ENCODE data around the gene TYW3. TPM values are rescaled to one million over a fixed set of nuclear protein-coding genes. Genes with fewer than 3 reads are reported as not detected.

The TYW3 gene
- total RNA-seq, 1 experiment from 2014 or later: 32.9 TPM

GRCh38 chr1:74703386-74704182 lies 29.4 kb upstream of the TYW3 start (continued):
- TF ChIP-seq ESRRA (CRISPR knock-in tag; IDR thresholded peaks at IDR 0.05; ENCODE audit: borderline replicate concordance): no peak

DNA sequence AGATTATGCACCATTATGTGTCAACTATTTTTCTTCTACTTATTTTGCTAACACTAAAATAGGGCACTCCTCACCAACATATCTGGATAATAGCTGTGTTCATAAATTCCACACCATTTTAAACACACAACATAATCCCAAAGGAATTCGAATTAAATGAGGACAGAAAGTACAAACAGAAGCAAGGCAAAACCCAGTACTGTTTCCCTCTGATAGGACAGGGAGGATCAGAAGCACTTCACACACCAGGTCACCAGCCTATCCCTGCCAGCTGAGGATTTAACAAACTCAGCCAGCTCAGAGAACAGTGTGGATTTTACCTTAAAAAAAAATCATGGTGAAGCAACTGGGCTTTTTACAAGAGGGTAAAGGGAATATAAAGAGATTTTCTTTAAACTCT lies 20.1 kb upstream of the TYW3 start:
- no peak overlapping the region for H3K27ac Mint-ChIP-seq

More for the DNA sequence above, 20.1 kb upstream of the TYW3 start:
- H3K27me3 Mint-ChIP-seq (ENCODE audit: low read depth): no peaks in the 10 kb centered on the region
- CTCF ChIA-PET: no interaction called here
- TF ChIP-seq, protein P1, sequence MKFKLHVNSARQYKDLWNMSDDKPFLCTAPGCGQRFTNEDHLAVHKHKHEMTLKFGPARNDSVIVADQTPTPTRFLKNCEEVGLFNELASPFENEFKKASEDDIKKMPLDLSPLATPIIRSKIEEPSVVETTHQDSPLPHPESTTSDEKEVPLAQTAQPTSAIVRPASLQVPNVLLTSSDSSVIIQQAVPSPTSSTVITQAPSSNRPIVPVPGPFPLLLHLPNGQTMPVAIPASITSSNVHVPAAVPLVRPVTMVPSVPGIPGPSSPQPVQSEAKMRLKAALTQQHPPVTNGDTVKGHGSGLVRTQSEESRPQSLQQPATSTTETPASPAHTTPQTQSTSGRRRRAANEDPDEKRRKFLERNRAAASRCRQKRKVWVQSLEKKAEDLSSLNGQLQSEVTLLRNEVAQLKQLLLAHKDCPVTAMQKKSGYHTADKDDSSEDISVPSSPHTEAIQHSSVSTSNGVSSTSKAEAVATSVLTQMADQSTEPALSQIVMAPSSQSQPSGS (CRISPR knock-in tag; IDR thresholded peaks at IDR 0.05; ENCODE audit: borderline replicate concordance, low read depth): no peak
- TF ChIP-seq MAX (CRISPR knock-in tag; IDR thresholded peaks at IDR 0.05) (no peak), ZNF232 (CRISPR knock-in tag; IDR thresholded peaks at IDR 0.05) (no peak), AR (CRISPR knock-in tag; IDR thresholded peaks at IDR 0.05) (no peak), NFATC4 (CRISPR knock-in tag; IDR thresholded peaks at IDR 0.05) (no peak), RELA (CRISPR knock-in tag; IDR thresholded peaks at IDR 0.05; ENCODE audit: borderline replicate concordance) (no peak), SP1 (CRISPR knock-in tag; conservative IDR thresholded peaks at IDR 0.05) (no peak), PRDM15 (CRISPR knock-in tag; IDR thresholded peaks at IDR 0.05) (no peak), EMX1 (CRISPR knock-in tag; IDR thresholded peaks at IDR 0.05) (no peak)
- TF ChIP-seq, protein P2, sequence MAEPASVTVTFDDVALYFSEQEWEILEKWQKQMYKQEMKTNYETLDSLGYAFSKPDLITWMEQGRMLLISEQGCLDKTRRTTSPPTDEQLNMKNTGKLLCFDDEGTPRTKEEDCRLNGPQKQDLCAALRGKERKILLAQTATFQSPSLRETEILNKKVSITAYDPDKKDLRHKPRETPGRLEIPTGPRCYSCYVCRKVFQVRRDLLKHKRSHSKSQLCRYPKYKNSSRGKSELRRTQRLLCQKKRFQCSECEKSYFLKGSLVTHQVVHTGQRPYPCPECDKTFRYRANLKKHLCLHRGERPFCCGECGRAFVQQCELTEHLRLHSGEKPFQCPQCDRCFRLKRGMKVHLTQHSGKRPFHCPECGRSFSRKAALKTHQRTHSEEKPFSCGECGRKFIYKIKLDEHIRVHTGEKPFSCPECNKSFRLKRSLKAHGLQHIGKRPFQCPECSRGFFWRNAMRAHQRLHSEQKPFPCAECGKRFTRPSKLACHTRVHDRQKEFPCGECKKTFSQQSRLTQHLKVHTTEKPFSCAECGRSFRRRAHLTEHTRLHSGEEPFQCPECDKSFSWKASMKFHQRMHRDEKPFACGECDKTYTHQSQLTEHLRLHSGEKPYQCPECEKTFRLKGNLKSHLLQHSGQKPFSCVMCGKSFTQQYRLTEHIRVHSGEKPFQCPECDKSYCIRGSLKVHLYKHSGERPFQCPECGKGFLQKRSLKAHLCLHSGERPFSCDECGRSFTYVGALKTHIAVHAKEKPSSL (CRISPR knock-in tag; conservative IDR thresholded peaks at IDR 0.05): no peak
- TF ChIP-seq, protein P3, sequence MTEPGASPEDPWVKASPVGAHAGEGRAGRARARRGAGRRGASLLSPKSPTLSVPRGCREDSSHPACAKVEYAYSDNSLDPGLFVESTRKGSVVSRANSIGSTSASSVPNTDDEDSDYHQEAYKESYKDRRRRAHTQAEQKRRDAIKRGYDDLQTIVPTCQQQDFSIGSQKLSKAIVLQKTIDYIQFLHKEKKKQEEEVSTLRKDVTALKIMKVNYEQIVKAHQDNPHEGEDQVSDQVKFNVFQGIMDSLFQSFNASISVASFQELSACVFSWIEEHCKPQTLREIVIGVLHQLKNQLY (CRISPR knock-in tag; IDR thresholded peaks at IDR 0.05): no peak
- H3K4me1 Mint-ChIP-seq: 0 out of 2 replicates have a peak, but pooled peaks cover 6% of the 10 kb centered on the region
- peaks cover 8% of the 10 kb centered on the region for H3K36me3 Mint-ChIP-seq
- no peak overlapping the region for H3K4me3 Mint-ChIP-seq
- ATAC-seq (no peak), DNase-seq (ENCODE audit: low spot score) (no peak)
- POLR2A ChIA-PET: no interaction called here
- no peaks in the 10 kb centered on the region for H3K9me3 Mint-ChIP-seq
